Ureter (tissue), 1 donor: Measurements from ENCODE around the gene MICA. TPM values are rescaled to one million over a fixed set of nuclear protein-coding genes. Genes with fewer than 3 reads are reported as not detected.
A peak's percentile ranks its signal among the peaks of the same experiment; 100 is the strongest.
"Not testable (repeated sequence)": the region's sequence is repeated elsewhere in the genome, so short reads cannot be mapped to it uniquely, and the experiment has no call there.

Source experiments
- DNase-seq: peaks from one replicate; pipeline ENCODE4 v3.0.0-alpha.2; 2020; ENCODE audit warnings: low spot score
- total RNA-seq: library from RNA; stranded (reverse); gene quantifications from one replicate; pipeline ENCODE4 v1.2.4, GENCODE V29; 2023
- donor health status: DM: yes; HTN: yes; CAD: no.

Gene MICA
- total RNA-seq, 1 donor from 2014 or later, result 27.7 TPM

GRCh38 chr6:31412506-31412905 is 9.1 kb downstream of the MICA start:
- no peak for DNase-seq

- DNase-seq, result not testable (repeated sequence)
Observed at GRCh38 chr6:31414148-31414770, 10.9 kb downstream of the MICA start.

GRCh38 chr6:31414771-31415265 is 11.4 kb downstream of the MICA start:
- DNase-seq, result no peak

GRCh38 chr6:31416394-31417014 is 13.1 kb downstream of the MICA start:
- no peak for DNase-seq

GRCh38 chr6:31418251-31418650 is 14.9 kb downstream of the MICA start:
- DNase-seq, result no peak

GRCh38 chr6:31419842-31420241 is 16.4 kb downstream of the MICA start:
- no peak for DNase-seq

- DNase-seq, result no peak
Observed at GRCh38 chr6:31420546-31420945, 17.2 kb downstream of the MICA start.

GRCh38 chr6:31422587-31422986 is 19.2 kb downstream of the MICA start:
- DNase-seq, result no peak

GRCh38 chr6:31423550-31423949 is 20.2 kb downstream of the MICA start:
- no peak for DNase-seq

GRCh38 chr6:31426395-31427354 is 23.3 kb downstream of the MICA start:
- DNase-seq, result no peak

- DNase-seq, result no peak
Observed at GRCh38 chr6:31430449-31430848, 27.1 kb downstream of the MICA start.

- not testable (repeated sequence) for DNase-seq
Observed at GRCh38 chr6:31435051-31435450, 31.7 kb downstream of the MICA start.

GRCh38 chr6:31438222-31438621 is 34.8 kb downstream of the MICA start:
- no peak for DNase-seq

GRCh38 chr6:31438677-31439076 is 35.3 kb downstream of the MICA start:
- no peak for DNase-seq

- DNase-seq, result peak; percentile 81
Observed at GRCh38 chr6:31441365-31442267, 38.2 kb downstream of the MICA start.

GRCh38 chr6:31446481-31446880 is 43.1 kb downstream of the MICA start:
- no peak for DNase-seq

GRCh38 chr6:31446999-31447789 is 43.8 kb downstream of the MICA start:
- not testable (repeated sequence) for DNase-seq

- DNase-seq, result no peak
Observed at GRCh38 chr6:31450751-31451150, 47.4 kb downstream of the MICA start.

- no peak for DNase-seq
Observed at GRCh38 chr6:31452859-31453258, 49.5 kb downstream of the MICA start.

GRCh38 chr6:31453259-31453658 is 49.9 kb downstream of the MICA start:
- DNase-seq, result no peak
